Liver (tissue), 9 donors: ENCODE results near the gene PALM3. TPM values are rescaled to one million over a fixed set of nuclear protein-coding genes. Genes with fewer than 3 reads are reported as not detected.

Source experiments
- DNase-seq: peaks from one replicate; pipeline ENCODE4 v3.0.0-alpha.2; 2017; ENCODE audit warnings: low spot score
- H3K27ac ChIP-seq, 2 donors: one replicate each; pipeline ENCODE4 v1.7.0; 2013; ENCODE audit warnings: inconsistent platforms in 2 of 2, low read length in 2 of 2, control low read depth in 1 of 2, low read depth in 1 of 2, mild to moderate bottlenecking in 1 of 2
- H3K27me3 ChIP-seq, 4 donors: one replicate each; pipeline versions ENCODE4 v1.6.1 to v1.7.0; 2013; ENCODE audit warnings: low read length in 3 of 4, inconsistent platforms in 1 of 4, mild to moderate bottlenecking in 1 of 4, moderate library complexity in 1 of 4; ENCODE audit not compliant: control insufficient read depth in 4 of 4, insufficient read depth in 4 of 4
- H3K36me3 ChIP-seq, 4 donors: one replicate each; pipeline versions ENCODE4 v1.6.1 to v1.7.0; 2013; ENCODE audit warnings: low read length in 3 of 4, mild to moderate bottlenecking in 3 of 4, low read depth in 1 of 4, moderate library complexity in 1 of 4; ENCODE audit not compliant: control insufficient read depth in 4 of 4, insufficient read depth in 3 of 4
- H3K4me1 ChIP-seq, 4 donors: one replicate each; pipeline versions ENCODE4 v1.6.1 to v1.7.0; 2013; ENCODE audit warnings: low read length in 3 of 4, mild to moderate bottlenecking in 3 of 4, moderate library complexity in 1 of 4; ENCODE audit not compliant: control insufficient read depth in 4 of 4, insufficient read depth in 4 of 4
- H3K4me3 ChIP-seq, 3 donors: one replicate each; pipeline versions ENCODE4 v1.6.1 to v1.7.0; 2013; ENCODE audit warnings: low read length in 3 of 3, control low read depth in 1 of 3, low read depth in 1 of 3, mild to moderate bottlenecking in 1 of 3
- H3K9ac ChIP-seq, 2 donors: one replicate each; pipeline ENCODE4 v1.7.0; 2013; ENCODE audit warnings: low read length in 2 of 2, mild to moderate bottlenecking in 2 of 2, moderate library complexity in 2 of 2, control low read depth in 1 of 2, low read depth in 1 of 2
- H3K9me3 ChIP-seq, 4 donors: one replicate each; pipeline versions ENCODE4 v1.6.1 to v1.7.0; 2013; ENCODE audit warnings: low read length in 3 of 4; ENCODE audit not compliant: control insufficient read depth in 4 of 4
- ATF3 ChIP-seq: IDR thresholded peaks from 2 replicates; pipeline ENCODE4 v1.6.1; 2016; ENCODE audit warnings: antibody characterized with exemption
- EGR1 ChIP-seq, 2 donors: IDR thresholded peaks; 2 replicates each; pipeline ENCODE4 v1.6.1; 2016 to 2018; ENCODE audit warnings: antibody characterized with exemption in 2 of 2, low read depth in 2 of 2
- FOXA2 ChIP-seq: IDR thresholded peaks from 2 replicates; pipeline ENCODE4 v1.6.1; 2016; ENCODE audit warnings: antibody characterized with exemption
- GABPA ChIP-seq, 2 donors: IDR thresholded peaks in 1 of 2; conservative IDR thresholded peaks in 1 of 2; 2 replicates each; pipeline ENCODE4 v1.6.1; 2016; ENCODE audit warnings: antibody characterized with exemption in 2 of 2, mild to moderate bottlenecking in 1 of 2, moderate library complexity in 1 of 2
- HNF4G ChIP-seq: IDR thresholded peaks from 2 replicates; pipeline ENCODE4 v1.6.1; 2016; ENCODE audit warnings: antibody characterized with exemption
- JUND ChIP-seq, 2 donors: IDR thresholded peaks; 2 replicates each; pipeline ENCODE4 v1.6.1; 2016; ENCODE audit warnings: antibody characterized with exemption in 2 of 2
- MAX ChIP-seq: IDR thresholded peaks from 2 replicates; pipeline ENCODE4 v1.6.1; 2016; ENCODE audit warnings: antibody characterized with exemption
- NR2F2 ChIP-seq: IDR thresholded peaks from 2 replicates; pipeline ENCODE4 v1.6.1; 2016; ENCODE audit warnings: antibody characterized with exemption
- RAD21 ChIP-seq, 2 donors: IDR thresholded peaks; 2 replicates each; pipeline ENCODE4 v1.6.1; 2016; ENCODE audit warnings: antibody characterized with exemption in 2 of 2, mild to moderate bottlenecking in 2 of 2
- RXRA ChIP-seq, 2 donors: IDR thresholded peaks; 2 replicates each; pipeline ENCODE4 v1.6.1; 2017 to 2018; ENCODE audit warnings: antibody characterized with exemption in 2 of 2, mild to moderate bottlenecking in 1 of 2
- SP1 ChIP-seq: IDR thresholded peaks from 2 replicates; pipeline ENCODE4 v1.6.1; 2018; ENCODE audit warnings: antibody characterized with exemption, mild to moderate bottlenecking
- TAF1 ChIP-seq: conservative IDR thresholded peaks from 2 replicates; pipeline ENCODE4 v1.6.1; 2016; ENCODE audit warnings: antibody characterized with exemption, mild to moderate bottlenecking
- YY1 ChIP-seq: IDR thresholded peaks from 2 replicates; pipeline ENCODE4 v1.6.1; 2016; ENCODE audit warnings: antibody characterized with exemption, mild to moderate bottlenecking
- WGBS: extraction: QIAGEN DNeasy Blood & Tissue Kit; methylation state at CpG from one replicate; pipeline ENCODE4 v1.1.7; 2013; 5-methylcytosine and 5-hydroxymethylcytosine counted together
- polyA plus RNA-seq, 2 donors: library from polyadenylated mRNA; stranded (reverse) in 1 of 2; unstranded in 1 of 2; fragments of 200-250 nt in 1 of 2; fragments of >200 nt in 1 of 2; fragmentation: Nextera tagmentation in 1 of 2; extraction: Ambion mirVana in 1 of 2; gene quantifications; one replicate each; pipeline versions ENCODE4 v1.2.1 to v1.2.3, GENCODE V29; 2013 to 2015
- total RNA-seq, 2 donors: library from RNA; depleted of rRNA; stranded (reverse); fragments of >200 nt; gene quantifications; one replicate each; pipeline ENCODE4 v1.2.3, GENCODE V29; 2014
- TF ChIP-seq, protein P1 (sequence below): IDR thresholded peaks from 2 replicates; pipeline ENCODE4 v1.6.1; 2016; ENCODE audit warnings: antibody characterized with exemption
- TF ChIP-seq, protein P2 (sequence below): IDR thresholded peaks from 2 replicates; pipeline ENCODE4 v1.6.1; 2016; ENCODE audit warnings: antibody characterized with exemption, mild to moderate bottlenecking
- TF ChIP-seq, protein P3 (sequence below): fragments of 150-350 bp; IDR thresholded peaks from 2 replicates; pipeline ENCODE4 v1.5.1; 2017; ENCODE audit warnings: improper control_type of control experiment, low read depth, low read length; ENCODE audit not compliant: missing input control
- donor health status: healthy.
- donor health status: healthy.
- donor health status: healthy.
- donor health status: healthy.
- donor health status: healthy.

PALM3 gene
- total and polyA plus RNA-seq, 4 donors = 1.4 to 17.9 (median 5.9) TPM

DNA sequence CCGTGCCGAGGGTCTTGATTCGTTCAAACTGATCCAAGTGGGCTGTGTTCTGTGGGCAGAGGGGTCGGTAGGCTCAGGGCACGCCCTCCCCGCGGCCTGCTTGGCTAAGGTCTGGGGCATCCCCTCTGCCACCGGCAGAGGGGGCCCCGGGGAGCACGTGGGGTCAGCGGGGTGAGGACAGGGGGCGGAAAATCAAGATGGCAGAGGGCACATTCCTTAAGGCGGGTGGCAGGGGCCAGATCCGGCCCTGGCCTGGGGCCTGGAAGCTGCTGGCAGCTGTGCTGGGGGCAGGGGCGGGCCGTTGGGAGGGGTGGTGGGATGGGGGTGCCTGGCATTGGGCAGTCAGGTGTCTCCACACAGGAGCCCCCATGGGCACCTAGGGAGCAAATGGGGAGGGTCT, 45.0 kb upstream of the PALM3 start:
- Histone ChIP-seq H3K27ac (no peak overlapping the region), H3K27me3 (no peaks in the 10 kb centered on the region), H3K4me3 (no peak overlapping the region), H3K36me3 (peaks cover 13 to 29% (median 21%) of the 10 kb centered on the region in 4 donors), H3K4me1 (peaks cover 2 to 10% (median 6%) of the 10 kb centered on the region in 4 donors), H3K9me3 (no peaks in the 10 kb centered on the region), H3K9ac (no peak overlapping the region)
- TF ChIP-seq, protein P1, sequence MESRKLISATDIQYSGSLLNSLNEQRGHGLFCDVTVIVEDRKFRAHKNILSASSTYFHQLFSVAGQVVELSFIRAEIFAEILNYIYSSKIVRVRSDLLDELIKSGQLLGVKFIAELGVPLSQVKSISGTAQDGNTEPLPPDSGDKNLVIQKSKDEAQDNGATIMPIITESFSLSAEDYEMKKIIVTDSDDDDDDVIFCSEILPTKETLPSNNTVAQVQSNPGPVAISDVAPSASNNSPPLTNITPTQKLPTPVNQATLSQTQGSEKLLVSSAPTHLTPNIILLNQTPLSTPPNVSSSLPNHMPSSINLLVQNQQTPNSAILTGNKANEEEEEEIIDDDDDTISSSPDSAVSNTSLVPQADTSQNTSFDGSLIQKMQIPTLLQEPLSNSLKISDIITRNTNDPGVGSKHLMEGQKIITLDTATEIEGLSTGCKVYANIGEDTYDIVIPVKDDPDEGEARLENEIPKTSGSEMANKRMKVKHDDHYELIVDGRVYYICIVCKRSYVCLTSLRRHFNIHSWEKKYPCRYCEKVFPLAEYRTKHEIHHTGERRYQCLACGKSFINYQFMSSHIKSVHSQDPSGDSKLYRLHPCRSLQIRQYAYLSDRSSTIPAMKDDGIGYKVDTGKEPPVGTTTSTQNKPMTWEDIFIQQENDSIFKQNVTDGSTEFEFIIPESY = no peak
- TF ChIP-seq ATF3 (no peak), MAX (no peak), FOXA2 (no peak), SP1 (no peak), JUND (IDR thresholded peaks at IDR 0.05) (no peak), EGR1 (IDR thresholded peaks at IDR 0.05; ENCODE audit: low read depth in 2 of 2) (no peak), GABPA (IDR thresholded peaks at IDR 0.05 in 1 of 2, conservative IDR thresholded peaks at IDR 0.05 in 1 of 2) (no peak), RAD21 (IDR thresholded peaks at IDR 0.05) (no peak), HNF4G (no peak), YY1 (no peak), RXRA (IDR thresholded peaks at IDR 0.05) (no peak), TAF1 (no peak), NR2F2 (no peak)
- TF ChIP-seq, protein P2, sequence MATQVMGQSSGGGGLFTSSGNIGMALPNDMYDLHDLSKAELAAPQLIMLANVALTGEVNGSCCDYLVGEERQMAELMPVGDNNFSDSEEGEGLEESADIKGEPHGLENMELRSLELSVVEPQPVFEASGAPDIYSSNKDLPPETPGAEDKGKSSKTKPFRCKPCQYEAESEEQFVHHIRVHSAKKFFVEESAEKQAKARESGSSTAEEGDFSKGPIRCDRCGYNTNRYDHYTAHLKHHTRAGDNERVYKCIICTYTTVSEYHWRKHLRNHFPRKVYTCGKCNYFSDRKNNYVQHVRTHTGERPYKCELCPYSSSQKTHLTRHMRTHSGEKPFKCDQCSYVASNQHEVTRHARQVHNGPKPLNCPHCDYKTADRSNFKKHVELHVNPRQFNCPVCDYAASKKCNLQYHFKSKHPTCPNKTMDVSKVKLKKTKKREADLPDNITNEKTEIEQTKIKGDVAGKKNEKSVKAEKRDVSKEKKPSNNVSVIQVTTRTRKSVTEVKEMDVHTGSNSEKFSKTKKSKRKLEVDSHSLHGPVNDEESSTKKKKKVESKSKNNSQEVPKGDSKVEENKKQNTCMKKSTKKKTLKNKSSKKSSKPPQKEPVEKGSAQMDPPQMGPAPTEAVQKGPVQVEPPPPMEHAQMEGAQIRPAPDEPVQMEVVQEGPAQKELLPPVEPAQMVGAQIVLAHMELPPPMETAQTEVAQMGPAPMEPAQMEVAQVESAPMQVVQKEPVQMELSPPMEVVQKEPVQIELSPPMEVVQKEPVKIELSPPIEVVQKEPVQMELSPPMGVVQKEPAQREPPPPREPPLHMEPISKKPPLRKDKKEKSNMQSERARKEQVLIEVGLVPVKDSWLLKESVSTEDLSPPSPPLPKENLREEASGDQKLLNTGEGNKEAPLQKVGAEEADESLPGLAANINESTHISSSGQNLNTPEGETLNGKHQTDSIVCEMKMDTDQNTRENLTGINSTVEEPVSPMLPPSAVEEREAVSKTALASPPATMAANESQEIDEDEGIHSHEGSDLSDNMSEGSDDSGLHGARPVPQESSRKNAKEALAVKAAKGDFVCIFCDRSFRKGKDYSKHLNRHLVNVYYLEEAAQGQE = no peak
- TF ChIP-seq, protein P3, sequence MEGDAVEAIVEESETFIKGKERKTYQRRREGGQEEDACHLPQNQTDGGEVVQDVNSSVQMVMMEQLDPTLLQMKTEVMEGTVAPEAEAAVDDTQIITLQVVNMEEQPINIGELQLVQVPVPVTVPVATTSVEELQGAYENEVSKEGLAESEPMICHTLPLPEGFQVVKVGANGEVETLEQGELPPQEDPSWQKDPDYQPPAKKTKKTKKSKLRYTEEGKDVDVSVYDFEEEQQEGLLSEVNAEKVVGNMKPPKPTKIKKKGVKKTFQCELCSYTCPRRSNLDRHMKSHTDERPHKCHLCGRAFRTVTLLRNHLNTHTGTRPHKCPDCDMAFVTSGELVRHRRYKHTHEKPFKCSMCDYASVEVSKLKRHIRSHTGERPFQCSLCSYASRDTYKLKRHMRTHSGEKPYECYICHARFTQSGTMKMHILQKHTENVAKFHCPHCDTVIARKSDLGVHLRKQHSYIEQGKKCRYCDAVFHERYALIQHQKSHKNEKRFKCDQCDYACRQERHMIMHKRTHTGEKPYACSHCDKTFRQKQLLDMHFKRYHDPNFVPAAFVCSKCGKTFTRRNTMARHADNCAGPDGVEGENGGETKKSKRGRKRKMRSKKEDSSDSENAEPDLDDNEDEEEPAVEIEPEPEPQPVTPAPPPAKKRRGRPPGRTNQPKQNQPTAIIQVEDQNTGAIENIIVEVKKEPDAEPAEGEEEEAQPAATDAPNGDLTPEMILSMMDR = no peak
- DNase-seq = no peak
- 94% methylated on average over 16 of the region's 16 CpGs for WGBS

DNA sequence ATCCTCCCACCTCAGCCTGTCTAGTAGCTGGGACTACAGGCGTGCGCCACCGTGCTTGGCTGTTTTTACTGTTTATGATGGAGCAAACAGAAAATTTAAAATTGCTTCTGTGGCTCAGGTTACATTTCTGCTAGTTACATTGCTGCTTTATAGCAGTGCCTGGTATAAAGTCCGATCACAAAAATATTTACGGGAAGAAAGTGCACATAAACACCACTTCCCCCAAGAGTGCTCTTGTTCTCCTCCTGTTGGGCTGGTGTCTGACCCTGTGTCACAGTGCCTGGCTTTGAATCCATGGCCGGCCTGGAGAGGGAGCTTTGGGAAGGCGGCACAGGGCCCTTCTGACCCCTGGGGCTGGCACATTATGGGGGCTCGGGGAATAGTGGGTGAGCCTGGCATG, 43.8 kb upstream of the PALM3 start:
- Histone ChIP-seq H3K36me3 (peaks cover 13 to 36% (median 23%) of the 10 kb centered on the region in 4 donors), H3K9me3 (no peaks in the 10 kb centered on the region), H3K27me3 (no peaks in the 10 kb centered on the region), H3K27ac (no peak overlapping the region), H3K4me3 (no peak overlapping the region), H3K4me1 (peaks cover 0 to 6% (median 1%) of the 10 kb centered on the region in 4 donors), H3K9ac (no peak overlapping the region)
- no peak for DNase-seq
- no peak for TF ChIP-seq RXRA (IDR thresholded peaks at IDR 0.05)
- no peak for TF ChIP-seq MAX
- no peak for TF ChIP-seq SP1
- TF ChIP-seq FOXA2 = no peak
- TF ChIP-seq, protein P3 = no peak
- no peak for TF ChIP-seq YY1
- no peak for TF ChIP-seq NR2F2
- TF ChIP-seq JUND (IDR thresholded peaks at IDR 0.05) = no peak
- no peak for TF ChIP-seq HNF4G
- 83% methylated on average over 8 of the region's 8 CpGs for WGBS
